Measurements from ENCODE around the gene MACROD2.

The MACROD2 gene

DNA sequence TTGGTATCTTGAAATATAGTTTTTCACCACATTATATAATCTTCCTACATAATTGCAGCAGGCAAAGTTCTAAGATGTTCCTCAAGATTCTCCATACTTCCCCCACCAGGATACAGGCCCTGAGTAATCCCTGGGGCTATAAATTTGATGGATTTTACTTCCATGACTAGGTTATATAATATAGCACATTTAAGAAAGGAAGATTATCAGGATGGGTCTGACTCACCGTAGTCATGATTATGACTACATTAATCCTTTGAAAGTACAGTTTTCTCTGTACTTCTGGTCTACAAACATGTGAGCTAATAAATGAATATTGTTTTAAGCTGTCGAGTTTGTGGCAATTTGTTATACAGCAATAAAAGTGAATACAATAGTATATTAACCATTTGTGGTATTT is 122.5 kb downstream of the MACROD2 start:
- peak; percentile 7 for DNase-seq (ENCODE audit: low read depth)
- H3K4me3 ChIP-seq (ENCODE audit: control insufficient read depth, low read depth, low read length), result no peak overlapping the region
- TF ChIP-seq, protein P1, sequence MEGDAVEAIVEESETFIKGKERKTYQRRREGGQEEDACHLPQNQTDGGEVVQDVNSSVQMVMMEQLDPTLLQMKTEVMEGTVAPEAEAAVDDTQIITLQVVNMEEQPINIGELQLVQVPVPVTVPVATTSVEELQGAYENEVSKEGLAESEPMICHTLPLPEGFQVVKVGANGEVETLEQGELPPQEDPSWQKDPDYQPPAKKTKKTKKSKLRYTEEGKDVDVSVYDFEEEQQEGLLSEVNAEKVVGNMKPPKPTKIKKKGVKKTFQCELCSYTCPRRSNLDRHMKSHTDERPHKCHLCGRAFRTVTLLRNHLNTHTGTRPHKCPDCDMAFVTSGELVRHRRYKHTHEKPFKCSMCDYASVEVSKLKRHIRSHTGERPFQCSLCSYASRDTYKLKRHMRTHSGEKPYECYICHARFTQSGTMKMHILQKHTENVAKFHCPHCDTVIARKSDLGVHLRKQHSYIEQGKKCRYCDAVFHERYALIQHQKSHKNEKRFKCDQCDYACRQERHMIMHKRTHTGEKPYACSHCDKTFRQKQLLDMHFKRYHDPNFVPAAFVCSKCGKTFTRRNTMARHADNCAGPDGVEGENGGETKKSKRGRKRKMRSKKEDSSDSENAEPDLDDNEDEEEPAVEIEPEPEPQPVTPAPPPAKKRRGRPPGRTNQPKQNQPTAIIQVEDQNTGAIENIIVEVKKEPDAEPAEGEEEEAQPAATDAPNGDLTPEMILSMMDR (conservative IDR thresholded peaks at IDR 0.05; ENCODE audit: control insufficient read depth, insufficient read depth, low read depth, low read length), result no peak

DNA sequence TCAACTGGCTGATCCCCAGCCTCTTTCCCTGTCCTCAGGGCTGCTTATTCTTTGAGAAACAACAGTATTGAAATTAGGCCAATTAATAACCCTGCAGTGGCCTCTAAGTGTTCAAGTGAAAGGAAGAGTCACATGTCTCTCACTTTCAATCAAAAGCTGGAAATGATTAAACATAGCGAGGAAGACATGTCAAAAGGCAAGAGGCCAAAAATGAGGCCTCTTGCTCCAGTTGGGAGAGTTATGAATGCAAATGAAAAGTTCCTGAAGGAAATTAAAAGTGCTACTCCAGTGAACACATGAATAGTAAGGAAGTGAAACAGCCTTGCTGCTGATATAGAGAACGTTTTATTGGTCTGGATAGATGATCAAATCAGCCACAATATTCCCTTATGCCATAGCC is 131.5 kb downstream of the MACROD2 start:
- TF ChIP-seq, protein P1 (conservative IDR thresholded peaks at IDR 0.05; ENCODE audit: control insufficient read depth, insufficient read depth, low read depth, low read length), result no peak
- no peak for DNase-seq (ENCODE audit: low read depth)
- no peak overlapping the region for H3K4me3 ChIP-seq (ENCODE audit: control insufficient read depth, low read depth, low read length)

GRCh38 chr20:14127514-14128223 is 132.4 kb downstream of the MACROD2 start:
- no peak overlapping the region for H3K4me3 ChIP-seq (ENCODE audit: control insufficient read depth, low read depth, low read length)
- no peak for DNase-seq (ENCODE audit: low read depth)
- TF ChIP-seq, protein P1 (conservative IDR thresholded peaks at IDR 0.05; ENCODE audit: control insufficient read depth, insufficient read depth, low read depth, low read length), result no peak

GRCh38 chr20:14134004-14134403 is 138.7 kb downstream of the MACROD2 start:
- DNase-seq (ENCODE audit: low read depth), result no peak
- H3K4me3 ChIP-seq (ENCODE audit: control insufficient read depth, low read depth, low read length), result no peak overlapping the region
- TF ChIP-seq, protein P1 (conservative IDR thresholded peaks at IDR 0.05; ENCODE audit: control insufficient read depth, insufficient read depth, low read depth, low read length), result no peak

DNA sequence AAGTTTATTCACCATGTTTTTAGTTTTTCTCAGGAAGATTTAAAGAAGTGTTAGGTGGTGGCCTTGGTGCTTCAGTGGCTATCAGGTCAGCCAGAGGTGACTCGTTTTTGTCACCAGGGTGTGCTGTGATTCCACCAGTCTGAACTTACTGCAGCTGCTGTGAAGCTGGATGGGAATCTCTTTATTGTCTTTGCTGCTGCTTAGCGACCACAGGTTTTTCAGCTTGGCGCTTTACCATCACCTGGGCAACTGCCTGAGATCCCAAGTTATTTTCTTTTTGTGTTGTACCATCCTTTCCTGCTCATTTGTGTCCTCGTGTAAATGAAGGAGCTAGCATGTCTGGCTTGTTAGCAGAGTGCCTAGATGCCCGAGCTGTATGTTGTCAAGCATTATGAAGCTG is 146.9 kb downstream of the MACROD2 start:
- no peak overlapping the region for H3K4me3 ChIP-seq (ENCODE audit: control insufficient read depth, low read depth, low read length)
- TF ChIP-seq, protein P1 (conservative IDR thresholded peaks at IDR 0.05; ENCODE audit: control insufficient read depth, insufficient read depth, low read depth, low read length), result peak; percentile 42
- peak; percentile 41 for DNase-seq (ENCODE audit: low read depth)

GRCh38 chr20:14142964-14143627 is 147.8 kb downstream of the MACROD2 start:
- TF ChIP-seq, protein P1 (conservative IDR thresholded peaks at IDR 0.05; ENCODE audit: control insufficient read depth, insufficient read depth, low read depth, low read length), result no peak
- H3K4me3 ChIP-seq (ENCODE audit: control insufficient read depth, low read depth, low read length), result no peak overlapping the region
- DNase-seq (ENCODE audit: low read depth), result peak; percentile 62
